Liver (tissue), 9 donors: Measurements from ENCODE around the gene ARL3. TPM values are rescaled to one million over a fixed set of nuclear protein-coding genes. Genes with fewer than 3 reads are reported as not detected.

Source experiments
- DNase-seq: peaks from one replicate; pipeline ENCODE4 v3.0.0-alpha.2; 2017; ENCODE audit warnings: low spot score
- H3K27ac ChIP-seq, 2 donors: one replicate each; pipeline ENCODE4 v1.7.0; 2013; ENCODE audit warnings: inconsistent platforms in 2 of 2, low read length in 2 of 2, control low read depth in 1 of 2, low read depth in 1 of 2, mild to moderate bottlenecking in 1 of 2
- H3K27me3 ChIP-seq, 4 donors: one replicate each; pipeline versions ENCODE4 v1.6.1 to v1.7.0; 2013; ENCODE audit warnings: low read length in 3 of 4, inconsistent platforms in 1 of 4, mild to moderate bottlenecking in 1 of 4, moderate library complexity in 1 of 4; ENCODE audit not compliant: control insufficient read depth in 4 of 4, insufficient read depth in 4 of 4
- H3K36me3 ChIP-seq, 4 donors: one replicate each; pipeline versions ENCODE4 v1.6.1 to v1.7.0; 2013; ENCODE audit warnings: low read length in 3 of 4, mild to moderate bottlenecking in 3 of 4, low read depth in 1 of 4, moderate library complexity in 1 of 4; ENCODE audit not compliant: control insufficient read depth in 4 of 4, insufficient read depth in 3 of 4
- H3K4me1 ChIP-seq, 4 donors: one replicate each; pipeline versions ENCODE4 v1.6.1 to v1.7.0; 2013; ENCODE audit warnings: low read length in 3 of 4, mild to moderate bottlenecking in 3 of 4, moderate library complexity in 1 of 4; ENCODE audit not compliant: control insufficient read depth in 4 of 4, insufficient read depth in 4 of 4
- H3K4me3 ChIP-seq, 3 donors: one replicate each; pipeline versions ENCODE4 v1.6.1 to v1.7.0; 2013; ENCODE audit warnings: low read length in 3 of 3, control low read depth in 1 of 3, low read depth in 1 of 3, mild to moderate bottlenecking in 1 of 3
- H3K9ac ChIP-seq, 2 donors: one replicate each; pipeline ENCODE4 v1.7.0; 2013; ENCODE audit warnings: low read length in 2 of 2, mild to moderate bottlenecking in 2 of 2, moderate library complexity in 2 of 2, control low read depth in 1 of 2, low read depth in 1 of 2
- H3K9me3 ChIP-seq, 4 donors: one replicate each; pipeline versions ENCODE4 v1.6.1 to v1.7.0; 2013; ENCODE audit warnings: low read length in 3 of 4; ENCODE audit not compliant: control insufficient read depth in 4 of 4
- ATF3 ChIP-seq: IDR thresholded peaks from 2 replicates; pipeline ENCODE4 v1.6.1; 2016; ENCODE audit warnings: antibody characterized with exemption
- CTCF ChIP-seq: fragments of 150-350 bp; IDR thresholded peaks from 2 replicates; pipeline ENCODE4 v1.5.1; 2017; ENCODE audit warnings: improper control_type of control experiment, low read depth, low read length; ENCODE audit not compliant: missing input control
- EGR1 ChIP-seq, 2 donors: IDR thresholded peaks; 2 replicates each; pipeline ENCODE4 v1.6.1; 2016 to 2018; ENCODE audit warnings: antibody characterized with exemption in 2 of 2, low read depth in 2 of 2
- FOXA1 ChIP-seq: IDR thresholded peaks from 2 replicates; pipeline ENCODE4 v1.6.1; 2016; ENCODE audit warnings: antibody characterized with exemption
- FOXA2 ChIP-seq: IDR thresholded peaks from 2 replicates; pipeline ENCODE4 v1.6.1; 2016; ENCODE audit warnings: antibody characterized with exemption
- GABPA ChIP-seq, 2 donors: IDR thresholded peaks in 1 of 2; conservative IDR thresholded peaks in 1 of 2; 2 replicates each; pipeline ENCODE4 v1.6.1; 2016; ENCODE audit warnings: antibody characterized with exemption in 2 of 2, mild to moderate bottlenecking in 1 of 2, moderate library complexity in 1 of 2
- HNF4A ChIP-seq, 2 donors: conservative IDR thresholded peaks; 2 replicates each; pipeline ENCODE4 v1.6.1; 2016; ENCODE audit warnings: antibody characterized with exemption in 2 of 2, mild to moderate bottlenecking in 2 of 2
- HNF4G ChIP-seq: IDR thresholded peaks from 2 replicates; pipeline ENCODE4 v1.6.1; 2016; ENCODE audit warnings: antibody characterized with exemption
- JUND ChIP-seq, 2 donors: IDR thresholded peaks; 2 replicates each; pipeline ENCODE4 v1.6.1; 2016; ENCODE audit warnings: antibody characterized with exemption in 2 of 2
- MAX ChIP-seq: IDR thresholded peaks from 2 replicates; pipeline ENCODE4 v1.6.1; 2016; ENCODE audit warnings: antibody characterized with exemption
- RAD21 ChIP-seq, 2 donors: IDR thresholded peaks; 2 replicates each; pipeline ENCODE4 v1.6.1; 2016; ENCODE audit warnings: antibody characterized with exemption in 2 of 2, mild to moderate bottlenecking in 2 of 2
- REST ChIP-seq: IDR thresholded peaks from 2 replicates; pipeline ENCODE4 v1.6.1; 2016; ENCODE audit warnings: antibody characterized with exemption, mild to moderate bottlenecking
- RXRA ChIP-seq, 2 donors: IDR thresholded peaks; 2 replicates each; pipeline ENCODE4 v1.6.1; 2017 to 2018; ENCODE audit warnings: antibody characterized with exemption in 2 of 2, mild to moderate bottlenecking in 1 of 2
- SP1 ChIP-seq: IDR thresholded peaks from 2 replicates; pipeline ENCODE4 v1.6.1; 2018; ENCODE audit warnings: antibody characterized with exemption, mild to moderate bottlenecking
- TAF1 ChIP-seq: conservative IDR thresholded peaks from 2 replicates; pipeline ENCODE4 v1.6.1; 2016; ENCODE audit warnings: antibody characterized with exemption, mild to moderate bottlenecking
- YY1 ChIP-seq: IDR thresholded peaks from 2 replicates; pipeline ENCODE4 v1.6.1; 2016; ENCODE audit warnings: antibody characterized with exemption, mild to moderate bottlenecking
- ZBTB33 ChIP-seq: IDR thresholded peaks from 2 replicates; pipeline ENCODE4 v1.6.1; 2016; ENCODE audit warnings: antibody characterized with exemption
- WGBS: extraction: QIAGEN DNeasy Blood & Tissue Kit; methylation state at CpG from one replicate; pipeline ENCODE4 v1.1.7; 2013; 5-methylcytosine and 5-hydroxymethylcytosine counted together
- polyA plus RNA-seq, 2 donors: library from polyadenylated mRNA; stranded (reverse) in 1 of 2; unstranded in 1 of 2; fragments of 200-250 nt in 1 of 2; fragments of >200 nt in 1 of 2; fragmentation: Nextera tagmentation in 1 of 2; extraction: Ambion mirVana in 1 of 2; gene quantifications; one replicate each; pipeline versions ENCODE4 v1.2.1 to v1.2.3, GENCODE V29; 2013 to 2015
- total RNA-seq, 2 donors: library from RNA; depleted of rRNA; stranded (reverse); fragments of >200 nt; gene quantifications; one replicate each; pipeline ENCODE4 v1.2.3, GENCODE V29; 2014
- donor health status: healthy.
- donor health status: healthy.
- donor health status: healthy.
- donor health status: healthy.
- donor health status: healthy.

The ARL3 gene
- total and polyA plus RNA-seq, 4 donors, result 1.0 to 2.5 (median 2.3) TPM

- no peak overlapping the region for H3K9ac ChIP-seq
- peaks cover 17 to 49% (median 30%) of the 10 kb centered on the region in 4 donors for H3K36me3 ChIP-seq
- H3K27me3 ChIP-seq, result no peaks in the 10 kb centered on the region
- peaks cover 5 to 25% (median 10%) of the 10 kb centered on the region in 4 donors for H3K4me1 ChIP-seq
- TF ChIP-seq RXRA (IDR thresholded peaks at IDR 0.05), result no peak
- no peak for TF ChIP-seq REST
- no peak for TF ChIP-seq CTCF
- TF ChIP-seq TAF1, result no peak
- no peak for TF ChIP-seq YY1
- no peak for TF ChIP-seq EGR1 (IDR thresholded peaks at IDR 0.05; ENCODE audit: low read depth in 2 of 2)
- no peak for TF ChIP-seq JUND (IDR thresholded peaks at IDR 0.05)
- no peak for TF ChIP-seq FOXA1
- TF ChIP-seq HNF4A (conservative IDR thresholded peaks at IDR 0.05), result no peak
- no peak for TF ChIP-seq HNF4G
- TF ChIP-seq GABPA (IDR thresholded peaks at IDR 0.05 in 1 of 2, conservative IDR thresholded peaks at IDR 0.05 in 1 of 2), result no peak
- no peak for TF ChIP-seq FOXA2
- TF ChIP-seq MAX, result no peak
- TF ChIP-seq SP1, result no peak
- no peak for TF ChIP-seq RAD21 (IDR thresholded peaks at IDR 0.05)
- no peak for TF ChIP-seq ZBTB33
- no peak for TF ChIP-seq ATF3
- no peak overlapping the region for H3K27ac ChIP-seq
- H3K9me3 ChIP-seq, result no peaks in the 10 kb centered on the region
- no peak overlapping the region for H3K4me3 ChIP-seq
- WGBS, result 97% methylated on average over 12 of the region's 12 CpGs
- no peak for DNase-seq
Measured at GRCh38 chr10:102656026-102656425, 58.2 kb downstream of the ARL3 start.

GRCh38 chr10:102654969-102655368, 59.2 kb downstream of the ARL3 start:
- H3K9me3 ChIP-seq, result no peaks in the 10 kb centered on the region
- peaks cover 15 to 49% (median 30%) of the 10 kb centered on the region in 4 donors for H3K36me3 ChIP-seq
- WGBS, result 92% methylated on average over 12 of the region's 12 CpGs
- no peak overlapping the region for H3K9ac ChIP-seq
- H3K27me3 ChIP-seq, result no peaks in the 10 kb centered on the region
- no peak overlapping the region for H3K27ac ChIP-seq
- TF ChIP-seq MAX, result no peak
- TF ChIP-seq EGR1 (IDR thresholded peaks at IDR 0.05; ENCODE audit: low read depth in 2 of 2), result no peak
- TF ChIP-seq FOXA1, result no peak
- no peak for TF ChIP-seq ZBTB33
- TF ChIP-seq RAD21 (IDR thresholded peaks at IDR 0.05), result no peak
- TF ChIP-seq ATF3, result no peak
- no peak for TF ChIP-seq JUND (IDR thresholded peaks at IDR 0.05)
- no peak for TF ChIP-seq HNF4G
- no peak for TF ChIP-seq TAF1
- no peak for TF ChIP-seq RXRA (IDR thresholded peaks at IDR 0.05)
- H3K4me3 ChIP-seq, result no peak overlapping the region
- no peak for DNase-seq
- peaks cover 0 to 32% (median 17%) of the 10 kb centered on the region in 4 donors for H3K4me1 ChIP-seq
